Subcutaneous adipose tissue (tissue), 4 donors: Measurements from ENCODE around the gene INPP4B. TPM values are rescaled to one million over a fixed set of nuclear protein-coding genes. Genes with fewer than 3 reads are reported as not detected.

Source experiments
- total RNA-seq, 4 donors: library from RNA; depleted of rRNA; stranded (reverse); fragments of >200 nt; gene quantifications; one replicate each; pipeline ENCODE4 v1.1.0, GENCODE V29; 2016
- TF ChIP-seq, protein P1 (sequence below): fragments of 450-650 bp; IDR thresholded peaks from one replicate; pipeline ENCODE4 v1.5.1; 2016; ENCODE audit warnings: low read depth, mild to moderate bottlenecking, control low read depth, antibody characterized with exemption, moderate library complexity

The INPP4B gene
- total RNA-seq, 4 donors from 2014 or later: 14.3 to 28.1 (median 24.6) TPM

DNA sequence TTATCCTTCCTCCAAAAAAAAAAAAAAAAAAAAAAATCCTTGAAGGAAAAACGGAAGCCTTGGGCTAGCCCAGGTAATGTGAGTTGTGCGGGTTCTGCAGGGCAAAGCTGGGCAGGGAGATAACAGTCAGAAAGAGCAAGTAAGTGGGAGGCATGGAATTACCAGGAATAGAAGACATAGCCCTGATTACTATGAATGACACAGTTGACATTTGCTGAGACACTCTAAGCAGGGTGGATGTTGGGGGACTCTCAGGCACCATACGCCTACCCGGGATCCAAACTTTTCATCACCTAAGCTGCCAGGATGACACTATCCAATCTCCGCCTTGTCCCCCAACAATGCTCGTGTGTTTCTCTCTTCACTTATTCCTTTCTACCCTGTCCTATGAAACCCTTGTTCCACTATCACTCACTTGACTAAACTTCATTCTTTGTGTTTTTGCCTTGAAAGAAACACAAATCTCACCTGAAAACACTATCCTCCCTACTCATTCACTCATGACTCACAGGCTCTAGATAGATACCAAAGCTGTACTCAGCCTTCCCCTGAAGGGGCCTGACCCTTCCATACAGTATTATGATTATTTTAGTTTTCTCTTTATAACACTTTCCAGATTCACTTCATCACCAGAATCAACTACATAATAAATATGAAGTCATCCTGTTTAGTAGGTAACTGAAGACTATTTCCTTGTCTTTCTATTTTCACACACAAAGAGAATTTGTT, 158.4 kb downstream of the INPP4B start:
- TF ChIP-seq, protein P1, sequence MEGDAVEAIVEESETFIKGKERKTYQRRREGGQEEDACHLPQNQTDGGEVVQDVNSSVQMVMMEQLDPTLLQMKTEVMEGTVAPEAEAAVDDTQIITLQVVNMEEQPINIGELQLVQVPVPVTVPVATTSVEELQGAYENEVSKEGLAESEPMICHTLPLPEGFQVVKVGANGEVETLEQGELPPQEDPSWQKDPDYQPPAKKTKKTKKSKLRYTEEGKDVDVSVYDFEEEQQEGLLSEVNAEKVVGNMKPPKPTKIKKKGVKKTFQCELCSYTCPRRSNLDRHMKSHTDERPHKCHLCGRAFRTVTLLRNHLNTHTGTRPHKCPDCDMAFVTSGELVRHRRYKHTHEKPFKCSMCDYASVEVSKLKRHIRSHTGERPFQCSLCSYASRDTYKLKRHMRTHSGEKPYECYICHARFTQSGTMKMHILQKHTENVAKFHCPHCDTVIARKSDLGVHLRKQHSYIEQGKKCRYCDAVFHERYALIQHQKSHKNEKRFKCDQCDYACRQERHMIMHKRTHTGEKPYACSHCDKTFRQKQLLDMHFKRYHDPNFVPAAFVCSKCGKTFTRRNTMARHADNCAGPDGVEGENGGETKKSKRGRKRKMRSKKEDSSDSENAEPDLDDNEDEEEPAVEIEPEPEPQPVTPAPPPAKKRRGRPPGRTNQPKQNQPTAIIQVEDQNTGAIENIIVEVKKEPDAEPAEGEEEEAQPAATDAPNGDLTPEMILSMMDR: no peak

DNA sequence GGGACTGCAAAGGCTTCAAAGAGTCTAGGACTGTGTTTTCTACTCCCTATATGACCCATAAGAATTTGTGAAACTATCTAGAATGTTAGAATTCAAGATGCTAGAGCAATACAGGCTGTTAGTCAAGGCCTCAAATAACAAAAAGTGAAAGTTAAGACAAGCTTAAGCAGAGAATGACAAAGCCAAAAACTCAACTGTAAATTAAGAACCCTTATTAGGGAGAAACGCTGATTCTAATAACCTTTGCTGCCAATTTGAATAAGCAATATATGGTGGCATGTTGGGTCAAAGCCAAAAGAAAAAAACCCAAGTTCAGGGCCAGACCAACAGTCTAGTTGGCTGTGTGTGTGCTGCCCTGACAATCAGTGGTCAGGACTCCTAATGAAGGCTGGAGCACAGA, 160.0 kb downstream of the INPP4B start:
- TF ChIP-seq, protein P1: no peak

DNA sequence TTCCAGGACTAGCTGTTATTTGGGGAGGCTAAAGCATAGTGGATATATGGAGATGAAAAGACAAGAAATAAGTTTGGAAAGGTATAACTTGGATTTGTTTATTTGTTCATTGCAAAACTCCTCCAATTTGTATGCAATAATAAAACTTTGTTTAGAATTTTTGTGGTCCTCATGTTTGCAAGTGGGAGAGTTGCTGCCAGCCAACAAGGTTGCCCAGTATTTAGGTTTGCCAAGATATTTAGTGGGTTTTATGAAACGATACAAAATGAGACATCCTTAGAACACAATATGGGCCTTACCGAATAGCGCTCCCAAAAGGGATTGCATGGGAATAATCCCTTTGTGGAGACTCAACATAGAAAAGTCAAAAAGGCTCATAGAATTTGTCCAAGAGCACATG, 162.1 kb downstream of the INPP4B start:
- TF ChIP-seq, protein P1: no peak

DNA sequence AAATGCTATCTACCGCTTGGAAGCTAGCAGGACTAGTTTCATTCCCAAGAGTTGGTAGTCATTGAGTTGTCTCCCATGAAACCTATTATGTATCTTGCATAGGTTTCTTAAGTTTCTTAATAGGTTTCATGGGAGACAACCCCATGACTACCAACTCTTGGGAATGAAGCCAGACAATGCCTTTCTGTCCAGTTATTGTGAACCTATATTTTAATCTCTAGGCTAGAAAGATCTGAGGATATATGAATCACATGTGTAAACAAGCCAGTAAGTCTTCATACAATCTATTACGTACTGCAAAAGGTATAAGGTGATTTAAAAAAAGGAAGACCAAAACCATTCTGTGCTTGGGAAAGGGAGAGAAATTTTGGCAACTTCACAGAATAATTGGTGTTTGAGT, 162.6 kb downstream of the INPP4B start:
- TF ChIP-seq, protein P1: no peak

DNA sequence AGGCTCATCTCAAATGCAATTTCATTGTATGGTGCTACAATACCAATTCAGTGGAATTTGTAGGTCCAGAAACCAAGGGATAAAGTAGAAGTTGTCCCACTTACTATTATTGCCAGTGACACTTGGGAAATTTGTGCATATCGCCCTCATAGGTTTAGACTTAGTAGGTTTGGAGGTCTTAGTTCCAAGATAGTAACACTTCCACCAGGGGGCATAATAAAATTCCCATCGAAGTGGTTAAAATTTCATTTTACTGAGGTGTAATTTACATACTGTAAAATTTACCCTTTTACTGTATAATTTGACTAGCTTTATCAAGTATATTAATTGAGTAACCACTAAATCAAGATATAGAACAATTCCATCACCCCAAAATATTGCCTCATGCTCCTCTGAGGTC, 174.6 kb downstream of the INPP4B start:
- TF ChIP-seq, protein P1: no peak

DNA sequence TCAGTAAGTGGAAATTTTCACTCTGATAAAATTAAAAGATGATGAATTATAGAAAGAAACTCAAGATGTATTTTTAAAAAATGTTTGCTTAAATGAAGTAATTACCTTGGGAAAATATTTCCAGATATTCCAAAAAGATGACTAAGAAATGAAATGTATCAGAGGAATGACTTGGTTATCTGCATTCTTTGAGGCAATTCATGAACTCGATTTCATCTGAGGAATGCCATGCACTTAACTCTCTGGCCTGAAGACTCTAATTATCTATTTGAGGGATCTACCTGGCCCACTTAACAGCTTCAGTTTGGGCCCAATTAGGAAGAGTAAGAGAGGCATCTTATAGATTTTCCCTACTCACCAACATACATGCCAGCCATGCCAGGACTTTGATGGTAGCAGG, 182.3 kb downstream of the INPP4B start:
- TF ChIP-seq, protein P1: no peak

DNA sequence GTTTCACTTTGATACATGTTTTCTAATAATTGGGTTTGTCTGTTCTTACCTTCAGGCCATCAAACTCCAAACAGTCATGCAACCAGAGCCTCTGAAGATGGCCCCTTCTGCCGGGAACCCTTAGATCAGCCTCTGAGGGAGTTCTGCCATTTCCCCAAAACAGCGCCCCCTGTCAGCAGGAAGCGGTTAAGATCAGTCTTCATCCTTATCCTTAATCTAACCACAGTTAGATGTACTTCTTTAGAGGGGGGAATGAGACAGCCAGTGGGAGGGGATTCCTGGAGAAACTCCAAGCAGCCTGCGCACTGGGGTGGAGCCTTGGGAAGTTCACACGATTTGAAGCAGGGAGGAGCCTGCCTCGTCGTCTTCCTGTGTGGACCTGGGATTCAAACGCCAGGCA, 185.4 kb downstream of the INPP4B start:
- TF ChIP-seq, protein P1: no peak
